OCI-LY7 (cell line): ENCODE measurements around the gene TPMT.

ENCODE experiments used
- EZH2phosphoT487 ChIP-seq: fragments of 200-600 bp; sonication (generic); IDR thresholded peaks from 2 replicates; pipeline ENCODE4 v1.6.1; 2018; ENCODE audit warnings: low read depth, borderline replicate concordance, mild to moderate bottlenecking, mixed run types, antibody characterized with exemption, low read length, moderate library complexity, mixed read lengths
- TF ChIP-seq, protein P1 (sequence below): fragments of 200-600 bp; sonication (generic); conservative IDR thresholded peaks from 2 replicates; pipeline ENCODE4 v1.5.1; 2014; ENCODE audit warnings: mild to moderate bottlenecking, antibody characterized with exemption, low read length, moderate library complexity, mixed read lengths

DNA sequence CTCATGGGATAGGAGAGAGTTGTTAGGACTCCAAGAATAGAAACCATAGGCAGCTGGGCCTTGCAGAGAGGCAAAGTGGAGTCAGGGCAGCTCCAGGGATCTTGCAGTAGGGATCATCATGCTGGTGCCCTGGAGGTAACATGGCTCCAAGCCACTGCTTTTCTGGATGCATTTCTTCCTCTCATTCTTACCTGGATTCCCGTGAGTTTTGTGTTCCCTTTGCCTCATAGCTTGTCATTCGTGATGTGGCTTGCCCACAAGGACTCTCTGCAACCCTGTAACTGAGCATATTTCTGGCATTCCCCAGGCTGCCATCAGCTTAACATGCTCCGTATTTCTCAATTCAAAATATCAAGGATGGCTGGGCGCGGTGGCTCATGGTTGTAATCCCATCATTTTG lies 37.7 kb downstream of the TPMT start:
- TF ChIP-seq, protein P1, sequence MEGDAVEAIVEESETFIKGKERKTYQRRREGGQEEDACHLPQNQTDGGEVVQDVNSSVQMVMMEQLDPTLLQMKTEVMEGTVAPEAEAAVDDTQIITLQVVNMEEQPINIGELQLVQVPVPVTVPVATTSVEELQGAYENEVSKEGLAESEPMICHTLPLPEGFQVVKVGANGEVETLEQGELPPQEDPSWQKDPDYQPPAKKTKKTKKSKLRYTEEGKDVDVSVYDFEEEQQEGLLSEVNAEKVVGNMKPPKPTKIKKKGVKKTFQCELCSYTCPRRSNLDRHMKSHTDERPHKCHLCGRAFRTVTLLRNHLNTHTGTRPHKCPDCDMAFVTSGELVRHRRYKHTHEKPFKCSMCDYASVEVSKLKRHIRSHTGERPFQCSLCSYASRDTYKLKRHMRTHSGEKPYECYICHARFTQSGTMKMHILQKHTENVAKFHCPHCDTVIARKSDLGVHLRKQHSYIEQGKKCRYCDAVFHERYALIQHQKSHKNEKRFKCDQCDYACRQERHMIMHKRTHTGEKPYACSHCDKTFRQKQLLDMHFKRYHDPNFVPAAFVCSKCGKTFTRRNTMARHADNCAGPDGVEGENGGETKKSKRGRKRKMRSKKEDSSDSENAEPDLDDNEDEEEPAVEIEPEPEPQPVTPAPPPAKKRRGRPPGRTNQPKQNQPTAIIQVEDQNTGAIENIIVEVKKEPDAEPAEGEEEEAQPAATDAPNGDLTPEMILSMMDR: no peak
- no peak for TF ChIP-seq EZH2phosphoT487
